ENCODE measurements around the gene ERCC6L. TPM values are rescaled to one million over a fixed set of nuclear protein-coding genes. Genes with fewer than 3 reads are reported as not detected.

Gene ERCC6L
- polyA plus RNA-seq, 1 donor (not counting 4 experiments of a cell fraction or from before 2014, with no cell fraction given) = 4.1 TPM

DNA sequence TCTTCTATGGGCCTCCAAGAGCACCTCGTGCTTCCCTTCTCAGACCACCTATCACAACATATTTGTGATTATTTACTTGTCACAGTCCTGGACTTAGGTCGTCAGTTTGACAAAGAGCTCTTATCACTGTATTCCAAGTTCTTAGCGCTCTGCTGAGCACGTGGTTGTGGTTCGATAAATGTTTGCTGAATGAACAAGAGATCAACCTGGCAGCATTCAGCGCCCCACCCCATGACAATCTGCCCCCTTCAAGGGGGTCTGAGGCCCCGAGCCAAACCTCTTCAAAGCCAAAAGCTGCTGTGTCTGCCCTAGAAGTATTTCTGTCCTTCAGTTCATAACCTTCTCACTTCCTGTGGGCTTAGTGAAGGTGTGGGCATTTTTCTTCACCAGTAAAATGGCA, 23.2 kb upstream of the ERCC6L start:
- Histone ChIP-seq H3K79me2 (ENCODE audit: control insufficient read depth, insufficient read depth, low read length) (no peaks in the 10 kb centered on the region), H3K9me3 (ENCODE audit: control insufficient read depth, low read depth, low read length) (no peaks in the 10 kb centered on the region), H3K4me2 (ENCODE audit: control insufficient read depth, extremely low read depth, insufficient read depth, low read depth, low read length) (no peak overlapping the region), H3K4me3 (ENCODE audit: control insufficient read depth in 2 of 3, extremely low read depth in 1 of 3, insufficient read depth in 2 of 3, low read depth in 1 of 3, low read length in 3 of 3) (no peak overlapping the region), H4K20me1 (ENCODE audit: control insufficient read depth, extremely low read depth, insufficient read depth, low read length) (no peaks in the 10 kb centered on the region), H3K4me1 (ENCODE audit: control insufficient read depth, extremely low read depth, insufficient read depth, low read length) (no peaks in the 10 kb centered on the region), H3K9me1 (ENCODE audit: control insufficient read depth, extremely low read depth, insufficient read depth, low read length) (no peaks in the 10 kb centered on the region), H3K36me3 (ENCODE audit: control insufficient read depth in 2 of 2, extremely low read depth in 1 of 2, insufficient read depth in 2 of 2, low read length in 2 of 2) (no peaks in the 10 kb centered on the region), H2AFZ (ENCODE audit: control insufficient read depth, low read length) (no peak overlapping the region), H3K27ac (ENCODE audit: control insufficient read depth, insufficient read depth, low read length) (no peak overlapping the region), H3K9ac (ENCODE audit: control insufficient read depth, extremely low read depth, insufficient read depth, low read length) (no peak overlapping the region), H3K27me3 (ENCODE audit: control insufficient read depth, extremely low read depth, insufficient read depth, low read length) (peaks cover 16% of the 10 kb centered on the region)
- DNase-seq (ENCODE audit: low read depth, low spot score) (no peak), FAIRE-seq (no peak)
- no peak for TF ChIP-seq EZH2 (IDR thresholded peaks at IDR 0.05; ENCODE audit: low read length)
- TF ChIP-seq, protein P1, sequence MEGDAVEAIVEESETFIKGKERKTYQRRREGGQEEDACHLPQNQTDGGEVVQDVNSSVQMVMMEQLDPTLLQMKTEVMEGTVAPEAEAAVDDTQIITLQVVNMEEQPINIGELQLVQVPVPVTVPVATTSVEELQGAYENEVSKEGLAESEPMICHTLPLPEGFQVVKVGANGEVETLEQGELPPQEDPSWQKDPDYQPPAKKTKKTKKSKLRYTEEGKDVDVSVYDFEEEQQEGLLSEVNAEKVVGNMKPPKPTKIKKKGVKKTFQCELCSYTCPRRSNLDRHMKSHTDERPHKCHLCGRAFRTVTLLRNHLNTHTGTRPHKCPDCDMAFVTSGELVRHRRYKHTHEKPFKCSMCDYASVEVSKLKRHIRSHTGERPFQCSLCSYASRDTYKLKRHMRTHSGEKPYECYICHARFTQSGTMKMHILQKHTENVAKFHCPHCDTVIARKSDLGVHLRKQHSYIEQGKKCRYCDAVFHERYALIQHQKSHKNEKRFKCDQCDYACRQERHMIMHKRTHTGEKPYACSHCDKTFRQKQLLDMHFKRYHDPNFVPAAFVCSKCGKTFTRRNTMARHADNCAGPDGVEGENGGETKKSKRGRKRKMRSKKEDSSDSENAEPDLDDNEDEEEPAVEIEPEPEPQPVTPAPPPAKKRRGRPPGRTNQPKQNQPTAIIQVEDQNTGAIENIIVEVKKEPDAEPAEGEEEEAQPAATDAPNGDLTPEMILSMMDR (optimal IDR thresholded peaks at IDR 0.05 in 1 of 3, IDR thresholded peaks at IDR 0.05 in 1 of 3, conservative IDR thresholded peaks at IDR 0.05 in 1 of 3; ENCODE audit: extremely low read depth in 1 of 3, insufficient read depth in 2 of 3, low read length in 3 of 3) = no peak
- dilution Hi-C loops (cut with MboI; ENCODE audit: extremely low pct_ligation_motif_present, low sequenced_read_pairs) = no loop called here

DNA sequence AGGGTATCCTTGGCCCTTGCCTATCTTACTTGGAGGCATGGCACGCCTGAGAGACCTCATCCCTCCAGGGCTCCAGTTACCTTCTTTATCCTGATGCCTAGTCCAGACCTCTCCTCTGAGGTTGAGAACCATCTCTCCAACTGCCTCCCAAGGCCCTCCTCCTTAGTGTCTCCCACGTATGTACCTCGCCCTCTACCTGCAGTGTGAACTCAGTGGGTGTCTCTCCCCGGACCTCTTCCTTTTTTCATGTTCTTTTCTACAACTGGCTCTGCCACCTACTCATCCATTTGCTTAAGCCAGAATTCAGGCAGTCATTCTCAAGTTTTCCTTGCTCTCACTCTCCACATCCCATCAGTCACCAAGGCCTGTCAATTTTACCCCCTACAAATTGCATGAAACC, 21.6 kb upstream of the ERCC6L start:
- no peak overlapping the region for H3K9ac ChIP-seq (ENCODE audit: control insufficient read depth, extremely low read depth, insufficient read depth, low read length)
- no peaks in the 10 kb centered on the region for H3K36me3 ChIP-seq (ENCODE audit: control insufficient read depth in 2 of 2, extremely low read depth in 1 of 2, insufficient read depth in 2 of 2, low read length in 2 of 2)
- H3K4me3 ChIP-seq (ENCODE audit: control insufficient read depth in 2 of 3, extremely low read depth in 1 of 3, insufficient read depth in 2 of 3, low read depth in 1 of 3, low read length in 3 of 3) = no peak overlapping the region
- dilution Hi-C loops (cut with MboI; ENCODE audit: extremely low pct_ligation_motif_present, low sequenced_read_pairs) = no loop called here
- no peaks in the 10 kb centered on the region for H3K79me2 ChIP-seq (ENCODE audit: control insufficient read depth, insufficient read depth, low read length)
- DNase-seq (ENCODE audit: low read depth, low spot score) (no peak), FAIRE-seq (no peak)
- H3K4me1 ChIP-seq (ENCODE audit: control insufficient read depth, extremely low read depth, insufficient read depth, low read length) = no peaks in the 10 kb centered on the region
- no peak overlapping the region for H2AFZ ChIP-seq (ENCODE audit: control insufficient read depth, low read length)
- peaks cover 21% of the 10 kb centered on the region for H3K27me3 ChIP-seq (ENCODE audit: control insufficient read depth, extremely low read depth, insufficient read depth, low read length)
- no peak overlapping the region for H3K27ac ChIP-seq (ENCODE audit: control insufficient read depth, insufficient read depth, low read length)
- H3K9me3 ChIP-seq (ENCODE audit: control insufficient read depth, low read depth, low read length) = no peaks in the 10 kb centered on the region
- no peak overlapping the region for H3K4me2 ChIP-seq (ENCODE audit: control insufficient read depth, extremely low read depth, insufficient read depth, low read depth, low read length)
- no peaks in the 10 kb centered on the region for H3K9me1 ChIP-seq (ENCODE audit: control insufficient read depth, extremely low read depth, insufficient read depth, low read length)
- TF ChIP-seq EZH2 (IDR thresholded peaks at IDR 0.05; ENCODE audit: low read length) = no peak
- TF ChIP-seq, protein P1 (optimal IDR thresholded peaks at IDR 0.05 in 1 of 3, IDR thresholded peaks at IDR 0.05 in 1 of 3, conservative IDR thresholded peaks at IDR 0.05 in 1 of 3; ENCODE audit: extremely low read depth in 1 of 3, insufficient read depth in 2 of 3, low read length in 3 of 3) = no peak
- H4K20me1 ChIP-seq (ENCODE audit: control insufficient read depth, extremely low read depth, insufficient read depth, low read length) = no peaks in the 10 kb centered on the region

Data from keratinocyte (primary cell).